CD8-positive, alpha-beta memory T cell (primary cell): ENCODE results near the gene SDHA. TPM values are rescaled to one million over a fixed set of nuclear protein-coding genes. Genes with fewer than 3 reads are reported as not detected.

Experiments
- CTCF ChIA-PET: fragments of 350-600 bp; sonication (Branson Sonifier 250); formaldehyde crosslinking; loops from one replicate; lab custom pipeline; 2021; ENCODE audit warnings: antibody characterized with exemption; lab: Charles Lee
- POLR2A ChIA-PET: fragments of 350-600 bp; sonication (Branson Sonifier 250); formaldehyde crosslinking; loops from one replicate; lab custom pipeline; 2021; ENCODE audit warnings: antibody characterized with exemption; lab: Charles Lee
- DNase-seq, 5 donors: peaks; one replicate each; pipeline versions ENCODE4 v3.0.0 to v3.0.0-alpha.2; 2020 to 2022; ENCODE audit warnings: mixed read lengths in 1 of 5
- H3K27ac ChIP-seq: one replicate; pipeline ENCODE4 v1.7.0; 2013; ENCODE audit warnings: low read depth, mild to moderate bottlenecking, low read length, moderate library complexity
- H3K27me3 ChIP-seq: 2 replicates; pipeline ENCODE4 v1.7.0; 2013; ENCODE audit warnings: low read length, mild to moderate bottlenecking; ENCODE audit not compliant: insufficient read depth, poor library complexity, severe bottlenecking
- H3K36me3 ChIP-seq: 2 replicates; pipeline ENCODE4 v1.7.0; 2013; ENCODE audit warnings: mild to moderate bottlenecking, low read length, moderate library complexity; ENCODE audit not compliant: insufficient read depth
- H3K4me1 ChIP-seq: 2 replicates; pipeline ENCODE4 v1.7.0; 2013; ENCODE audit warnings: mild to moderate bottlenecking, low read length, moderate library complexity; ENCODE audit not compliant: insufficient read depth
- H3K4me3 ChIP-seq: 2 replicates; pipeline ENCODE4 v1.7.0; 2013; ENCODE audit warnings: mild to moderate bottlenecking, low read length
- H3K9me3 ChIP-seq: 2 replicates; pipeline ENCODE4 v1.7.0; 2013; ENCODE audit warnings: mild to moderate bottlenecking, low read length
- H3K27ac Mint-ChIP-seq, 8 donors: one replicate each; pipeline ENCODE4 v1.8.0; 2020 to 2021; ENCODE audit warnings: mixed read lengths in 8 of 8, mild to moderate bottlenecking in 6 of 8, inconsistent platforms in 3 of 8, moderate library complexity in 3 of 8
- H3K27me3 Mint-ChIP-seq, 2 donors: one replicate each; pipeline ENCODE4 v1.8.0; 2020 to 2021; ENCODE audit warnings: mixed read lengths in 2 of 2, mild to moderate bottlenecking in 1 of 2, moderate library complexity in 1 of 2
- H3K36me3 Mint-ChIP-seq, 3 donors: one replicate each; pipeline ENCODE4 v1.8.0; 2020 to 2021; ENCODE audit warnings: mixed read lengths in 3 of 3, inconsistent platforms in 1 of 3, mild to moderate bottlenecking in 1 of 3
- H3K4me1 Mint-ChIP-seq, 3 donors: one replicate each; pipeline ENCODE4 v1.8.0; 2020 to 2021; ENCODE audit warnings: mixed read lengths in 3 of 3, inconsistent platforms in 1 of 3, mild to moderate bottlenecking in 1 of 3
- H3K4me3 Mint-ChIP-seq, 7 donors: one replicate each; pipeline ENCODE4 v1.8.0; 2020 to 2021; ENCODE audit warnings: mixed read lengths in 7 of 7, mild to moderate bottlenecking in 6 of 7, moderate library complexity in 4 of 7, inconsistent platforms in 2 of 7
- H3K9me3 Mint-ChIP-seq, 5 donors: one replicate each; pipeline ENCODE4 v1.8.0; 2020 to 2022; ENCODE audit warnings: mixed read lengths in 5 of 5, mild to moderate bottlenecking in 3 of 5, moderate library complexity in 2 of 5, inconsistent platforms in 1 of 5
- polyA plus RNA-seq: library from polyadenylated mRNA; unstranded; fragments of 300-500 nt; fragmentation: Illumina TruSeq; gene quantifications from one replicate; pipeline ENCODE4 v1.2.3, GENCODE V29; 2021
- total RNA-seq, 2 experiments: library from RNA; stranded (reverse); gene quantifications; one replicate each; pipeline ENCODE4 v1.2.3, GENCODE V29; 2021

SDHA gene
- total and polyA plus RNA-seq, 3 experiments from 2014 or later, result 168 to 237 (median 171) TPM

- H3K27ac ChIP-seq, result no peak overlapping the region
- H3K4me1 ChIP-seq, result no peaks in the 10 kb centered on the region
- CTCF ChIA-PET, result interaction anchor here (1.4 kb wide), 1 partner anchor 12 kb away, joined by 4 read pairs; no protein-coding TSS in a partner anchor
- H3K27me3 Mint-ChIP-seq, result no peaks in the 10 kb centered on the region
- H3K27ac Mint-ChIP-seq, result no peak overlapping the region
- H3K27me3 ChIP-seq, result no peaks in the 10 kb centered on the region
- peaks cover 0 to 63% (median 5%) of the 10 kb centered on the region in 3 donors for H3K36me3 Mint-ChIP-seq
- no peak overlapping the region for H3K4me3 Mint-ChIP-seq
- H3K36me3 ChIP-seq, result peaks cover 30% of the 10 kb centered on the region
- H3K4me3 ChIP-seq, result no peak overlapping the region
- peak in 1 of 5 donors; percentile 14 for DNase-seq
- no peaks in the 10 kb centered on the region for H3K9me3 ChIP-seq
- no peaks in the 10 kb centered on the region for H3K9me3 Mint-ChIP-seq
- H3K4me1 Mint-ChIP-seq, result peaks cover 20 to 26% (median 20%) of the 10 kb centered on the region in 3 donors
- POLR2A ChIA-PET, result no interaction called here
Observed at GRCh38 chr5:305459-305858, 87.3 kb downstream of the SDHA start.

GRCh38 chr5:306011-306805, 88.1 kb downstream of the SDHA start:
- Mint-ChIP-seq H3K4me1 (peaks cover 16 to 27% (median 17%) of the 10 kb centered on the region in 3 donors), H3K36me3 (peaks cover 0 to 68% (median 5%) of the 10 kb centered on the region in 3 donors), H3K27me3 (no peaks in the 10 kb centered on the region), H3K9me3 (no peaks in the 10 kb centered on the region), H3K4me3 (peak overlapping the region in 1 of 7 donors; percentile 56), H3K27ac (no peak overlapping the region)
- peak in 1 of 5 donors; percentile 30 for DNase-seq
- Histone ChIP-seq H3K27me3 (no peaks in the 10 kb centered on the region), H3K36me3 (peaks cover 34% of the 10 kb centered on the region), H3K4me1 (no peaks in the 10 kb centered on the region), H3K4me3 (no peak overlapping the region), H3K9me3 (no peaks in the 10 kb centered on the region), H3K27ac (no peak overlapping the region)
- CTCF ChIA-PET, result interaction anchor here (1.4 kb wide), 1 partner anchor 11 kb away, joined by 4 read pairs; no protein-coding TSS in a partner anchor
- POLR2A ChIA-PET, result no interaction called here

Other genes starting within 250 kb of the SDHA start
- gene PLEKHG4B, start 126.2 kb upstream of the SDHA start, total RNA-seq, result not detected
- not detected for gene PLEKHG4B, start 126.2 kb upstream of the SDHA start, polyA plus RNA-seq
- gene LRRC14B, start 26.8 kb upstream of the SDHA start, total RNA-seq, result not detected
- not detected for gene LRRC14B, start 26.8 kb upstream of the SDHA start, polyA plus RNA-seq
- gene CCDC127, start 167 bp upstream of the SDHA start, total RNA-seq, result 1 to 10 TPM; 7.2 to 8.3 TPM
- 5.3 TPM for gene CCDC127, start 167 bp upstream of the SDHA start, polyA plus RNA-seq
- 100 to 1,000 TPM in 1 of 2 experiments, 10 to 100 TPM in 1; 100.0 to 105 TPM for gene PDCD6, start 53.3 kb downstream of the SDHA start, total RNA-seq
- gene PDCD6, start 53.3 kb downstream of the SDHA start, polyA plus RNA-seq, result 194 TPM
- gene AHRR, start 103.4 kb downstream of the SDHA start, total RNA-seq, result 10 to 100 TPM; 31.7 to 38.2 TPM
- not detected for gene AHRR, start 103.4 kb downstream of the SDHA start, polyA plus RNA-seq
- gene EXOC3, start 224.9 kb downstream of the SDHA start, total RNA-seq, result 10 to 100 TPM; 50.2 to 52.4 TPM
- 42.9 TPM for gene EXOC3, start 224.9 kb downstream of the SDHA start, polyA plus RNA-seq